H9 (cell line): ENCODE data around the gene CFAP54. TPM values are rescaled to one million over a fixed set of nuclear protein-coding genes. Genes with fewer than 3 reads are reported as not detected.

Experiments used
- DNase-seq: peaks from one replicate; pipeline ENCODE4 v3.0.0-alpha.2; 2017
- H2AFZ ChIP-seq: one replicate; pipeline ENCODE4 v1.6.1; 2013; ENCODE audit warnings: mild to moderate bottlenecking, low read length, control low read depth, moderate library complexity
- H2AK5ac ChIP-seq: 2 replicates; pipeline ENCODE4 v1.6.1; 2013; ENCODE audit warnings: low read length, control low read depth, mixed read lengths; ENCODE audit not compliant: insufficient read length
- H2BK120ac ChIP-seq: one replicate; pipeline ENCODE4 v1.6.1; 2013; ENCODE audit warnings: low read depth, mild to moderate bottlenecking, low read length, control low read depth, inconsistent platforms; ENCODE audit not compliant: poor library complexity, severe bottlenecking
- H2BK12ac ChIP-seq: 2 replicates; pipeline ENCODE4 v1.6.1; 2013; ENCODE audit warnings: low read length, control low read depth, mixed read lengths, low read depth; ENCODE audit not compliant: insufficient read length
- H2BK15ac ChIP-seq: 2 replicates; pipeline ENCODE4 v1.6.1; 2013; ENCODE audit warnings: low read depth, low read length, control low read depth
- H2BK20ac ChIP-seq: one replicate; pipeline ENCODE4 v1.6.1; 2013; ENCODE audit warnings: low read depth, mild to moderate bottlenecking, low read length, control low read depth, inconsistent platforms; ENCODE audit not compliant: poor library complexity, severe bottlenecking
- H2BK5ac ChIP-seq: 2 replicates; pipeline ENCODE4 v1.6.1; 2013; ENCODE audit warnings: low read length, control low read depth, mixed read lengths; ENCODE audit not compliant: insufficient read length
- H3K14ac ChIP-seq: 2 replicates; pipeline ENCODE4 v1.6.1; 2013; ENCODE audit warnings: low read length, control low read depth; ENCODE audit not compliant: insufficient read depth
- H3K18ac ChIP-seq: 2 replicates; pipeline ENCODE4 v1.6.1; 2013; ENCODE audit warnings: low read depth, mild to moderate bottlenecking, mixed read lengths, low read length, control low read depth; ENCODE audit not compliant: insufficient read length
- H3K23ac ChIP-seq: 2 replicates; pipeline ENCODE4 v1.6.1; 2013; ENCODE audit warnings: low read length, control low read depth, mixed read lengths, low read depth; ENCODE audit not compliant: insufficient read length
- H3K23me2 ChIP-seq: 2 replicates; pipeline ENCODE4 v1.6.1; 2013; ENCODE audit warnings: low read depth, mild to moderate bottlenecking, mixed read lengths, low read length, control low read depth; ENCODE audit not compliant: insufficient read length, poor library complexity, severe bottlenecking
- H3K27ac ChIP-seq: 2 replicates; pipeline ENCODE4 v1.5.1; 2013; ENCODE audit warnings: low read length, control low read depth, mixed read lengths, low read depth; ENCODE audit not compliant: insufficient read length
- H3K27me3 ChIP-seq: 2 replicates; pipeline ENCODE4 v1.6.1; 2013; ENCODE audit warnings: low read length, control low read depth, inconsistent platforms; ENCODE audit not compliant: insufficient read depth
- H3K4ac ChIP-seq: 2 replicates; pipeline ENCODE4 v1.6.1; 2013; ENCODE audit warnings: low read depth, mild to moderate bottlenecking, control low read depth, inconsistent platforms, low read length, moderate library complexity
- H3K4me1 ChIP-seq: 2 replicates; pipeline ENCODE4 v1.6.1; 2013; ENCODE audit warnings: low read length, control low read depth, inconsistent platforms; ENCODE audit not compliant: insufficient read depth
- H3K4me2 ChIP-seq: 2 replicates; pipeline ENCODE4 v1.6.1; 2013; ENCODE audit warnings: low read length, control low read depth, mixed read lengths; ENCODE audit not compliant: insufficient read length, insufficient read depth
- H3K56ac ChIP-seq: 2 replicates; pipeline ENCODE4 v1.6.1; 2013; ENCODE audit warnings: low read depth, mild to moderate bottlenecking, mixed read lengths, low read length, control low read depth; ENCODE audit not compliant: insufficient read length
- H3K79me1 ChIP-seq: 2 replicates; pipeline ENCODE4 v1.6.1; 2013; ENCODE audit warnings: low read depth, mild to moderate bottlenecking, moderate library complexity, low read length, control low read depth, inconsistent platforms; ENCODE audit not compliant: insufficient read depth, poor library complexity, severe bottlenecking
- H3K79me2 ChIP-seq: 2 replicates; pipeline ENCODE4 v1.6.1; 2013; ENCODE audit warnings: low read length, control low read depth, inconsistent platforms; ENCODE audit not compliant: insufficient read depth
- H3K9ac ChIP-seq: 2 replicates; pipeline ENCODE4 v1.6.1; 2013; ENCODE audit warnings: low read length, control low read depth, mixed read lengths; ENCODE audit not compliant: insufficient read length; ENCODE audit errors: extremely low read depth
- H3K9me3 ChIP-seq: one replicate; pipeline ENCODE4 v1.6.1; 2013; ENCODE audit warnings: low read depth, low read length, inconsistent platforms; ENCODE audit not compliant: control insufficient read depth
- H3T11ph ChIP-seq: one replicate; pipeline ENCODE4 v1.6.1; 2013; ENCODE audit warnings: mild to moderate bottlenecking, low read length, control low read depth, inconsistent platforms
- H4K20me1 ChIP-seq: one replicate; pipeline ENCODE4 v1.6.1; 2013; ENCODE audit not compliant: control insufficient read depth, insufficient read length, insufficient read depth
- H4K5ac ChIP-seq: 2 replicates; pipeline ENCODE4 v1.6.1; 2013; ENCODE audit warnings: low read depth, mild to moderate bottlenecking, mixed read lengths, low read length, control low read depth; ENCODE audit not compliant: insufficient read length
- H4K8ac ChIP-seq: replicated peaks from 2 replicates; pipeline ENCODE4 v1.6.1; 2013; ENCODE audit warnings: low read length, control low read depth, mixed read lengths, low read depth; ENCODE audit not compliant: insufficient read length
- H4K91ac ChIP-seq: 2 replicates; pipeline ENCODE4 v1.6.1; 2013; ENCODE audit warnings: low read depth, mild to moderate bottlenecking, moderate library complexity, mixed read lengths, low read length, control low read depth; ENCODE audit not compliant: insufficient read length
- H3K27ac Mint-ChIP-seq, 3 experiments: 2 replicates in 2 of 3; 3 replicates in 1 of 3; pipeline ENCODE4 v1.8.0; 2020 to 2021; ENCODE audit warnings: mixed read lengths in 3 of 3, mild to moderate bottlenecking in 1 of 3, moderate library complexity in 1 of 3
- H3K27me3 Mint-ChIP-seq: 2 replicates; pipeline ENCODE4 v1.8.0; 2021; ENCODE audit warnings: low read depth, mild to moderate bottlenecking, moderate library complexity, mixed read lengths
- H3K36me3 Mint-ChIP-seq, 3 experiments: 2 replicates in 2 of 3; 3 replicates in 1 of 3; pipeline ENCODE4 v1.8.0; 2020 to 2021; ENCODE audit warnings: low read depth in 3 of 3, mixed read lengths in 3 of 3; ENCODE audit not compliant: insufficient read depth in 1 of 3
- H3K4me1 Mint-ChIP-seq, 2 experiments: 2 replicates each; pipeline ENCODE4 v1.8.0; 2020; ENCODE audit warnings: mixed read lengths in 2 of 2
- H3K4me3 Mint-ChIP-seq, 2 experiments: 2 replicates in 1 of 2; 3 replicates in 1 of 2; pipeline ENCODE4 v1.8.0; 2020 to 2021; ENCODE audit warnings: mild to moderate bottlenecking in 2 of 2, mixed read lengths in 2 of 2, moderate library complexity in 1 of 2
- H3K9me3 Mint-ChIP-seq, 2 experiments: 2 replicates in 1 of 2; 3 replicates in 1 of 2; pipeline ENCODE4 v1.8.0; 2020; ENCODE audit warnings: mild to moderate bottlenecking in 2 of 2, mixed read lengths in 2 of 2, moderate library complexity in 1 of 2
- WGBS: extraction: QIAGEN DNeasy Blood & Tissue Kit; methylation state at CpG from one replicate; pipeline ENCODE4 v1.1.7; 2013; ENCODE audit warnings: missing lambda C conversion rate, low lambda C conversion rate, mixed read lengths; ENCODE audit not compliant: insufficient read length; ENCODE audit errors: extremely low coverage; 5-methylcytosine and 5-hydroxymethylcytosine counted together
- total RNA-seq: library from RNA; stranded (reverse); gene quantifications from 2 replicates; pipeline ENCODE4 v1.2.1, GENCODE V29; 2021
- TF ChIP-seq, protein P1 (sequence below): fragments of 200-600 bp; sonication (generic); conservative IDR thresholded peaks from 3 replicates; pipeline ENCODE4 v1.8.0; 2021; ENCODE audit warnings: antibody characterized with exemption, mild to moderate bottlenecking

The CFAP54 gene
- total RNA-seq, 1 experiment from 2014 or later, result 0.24 TPM

DNA sequence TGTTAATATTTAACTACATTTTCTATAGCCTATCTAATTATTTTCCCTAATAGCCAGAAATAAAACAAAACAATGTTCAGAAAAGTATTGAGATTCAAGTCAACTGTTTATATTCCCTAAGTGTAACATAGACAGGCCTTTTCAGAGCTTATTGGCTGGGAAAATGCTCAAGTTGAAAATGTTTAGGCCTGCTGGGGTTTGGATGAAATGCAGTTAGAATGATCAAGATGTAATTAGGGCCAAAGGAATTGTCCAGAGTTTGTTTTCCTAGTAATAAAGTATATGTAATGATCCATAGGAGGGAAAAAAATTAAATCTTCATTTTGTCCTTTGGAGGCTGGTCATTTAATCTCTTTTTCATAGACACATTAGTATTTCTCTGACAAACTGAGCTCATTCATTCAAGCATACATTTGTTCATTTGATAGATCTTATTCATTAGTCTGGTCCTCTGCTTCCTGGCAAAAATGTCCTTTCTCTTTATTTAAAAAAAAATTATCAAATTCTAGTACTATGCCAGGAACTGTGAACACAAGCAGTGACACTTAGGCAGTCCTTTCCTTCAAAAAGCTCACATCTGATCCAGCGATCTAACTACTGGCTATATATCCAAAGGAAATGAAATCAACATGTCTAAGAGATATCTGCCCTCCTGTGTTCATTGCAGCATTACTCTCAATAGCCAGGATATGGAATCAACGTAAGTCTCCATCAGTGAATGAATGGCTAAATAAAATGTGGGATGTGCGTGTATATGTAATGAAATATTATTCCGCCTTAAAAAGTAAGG lies 377.6 kb downstream of the CFAP54 start:
- Histone ChIP-seq H3K79me2 (no peaks in the 10 kb centered on the region), H2AK5ac (no peak overlapping the region), H3K23me2 (no peaks in the 10 kb centered on the region), H3K4me1 (no peaks in the 10 kb centered on the region), H3K23ac (no peak overlapping the region), H3K18ac (no peak overlapping the region), H4K20me1 (no peaks in the 10 kb centered on the region), H2BK5ac (no peak overlapping the region), H2BK12ac (no peak overlapping the region), H4K5ac (no peak overlapping the region), H2AFZ (no peak overlapping the region), H2BK120ac (no peak overlapping the region), H3K56ac (no peak overlapping the region), H3T11ph (no peak overlapping the region), H3K4me2 (no peak overlapping the region), H3K79me1 (no peaks in the 10 kb centered on the region), H3K27ac (no peak overlapping the region), H2BK20ac (no peak overlapping the region), H3K4ac (no peak overlapping the region), H3K9me3 (no peaks in the 10 kb centered on the region), H2BK15ac (no peak overlapping the region), H3K14ac (no peak overlapping the region), H3K27me3 (no peaks in the 10 kb centered on the region), H4K8ac (no peak overlapping the region), H4K91ac (no peak overlapping the region), H3K9ac (no peak overlapping the region)
- TF ChIP-seq, protein P1, sequence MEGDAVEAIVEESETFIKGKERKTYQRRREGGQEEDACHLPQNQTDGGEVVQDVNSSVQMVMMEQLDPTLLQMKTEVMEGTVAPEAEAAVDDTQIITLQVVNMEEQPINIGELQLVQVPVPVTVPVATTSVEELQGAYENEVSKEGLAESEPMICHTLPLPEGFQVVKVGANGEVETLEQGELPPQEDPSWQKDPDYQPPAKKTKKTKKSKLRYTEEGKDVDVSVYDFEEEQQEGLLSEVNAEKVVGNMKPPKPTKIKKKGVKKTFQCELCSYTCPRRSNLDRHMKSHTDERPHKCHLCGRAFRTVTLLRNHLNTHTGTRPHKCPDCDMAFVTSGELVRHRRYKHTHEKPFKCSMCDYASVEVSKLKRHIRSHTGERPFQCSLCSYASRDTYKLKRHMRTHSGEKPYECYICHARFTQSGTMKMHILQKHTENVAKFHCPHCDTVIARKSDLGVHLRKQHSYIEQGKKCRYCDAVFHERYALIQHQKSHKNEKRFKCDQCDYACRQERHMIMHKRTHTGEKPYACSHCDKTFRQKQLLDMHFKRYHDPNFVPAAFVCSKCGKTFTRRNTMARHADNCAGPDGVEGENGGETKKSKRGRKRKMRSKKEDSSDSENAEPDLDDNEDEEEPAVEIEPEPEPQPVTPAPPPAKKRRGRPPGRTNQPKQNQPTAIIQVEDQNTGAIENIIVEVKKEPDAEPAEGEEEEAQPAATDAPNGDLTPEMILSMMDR, result no peak
- no peak overlapping the region for H3K27ac Mint-ChIP-seq
- no peak for DNase-seq
- no peaks in the 10 kb centered on the region for H3K9me3 Mint-ChIP-seq
- no peak overlapping the region for H3K4me3 Mint-ChIP-seq
- H3K4me1 Mint-ChIP-seq, result peaks cover 7 to 8% of the 10 kb centered on the region in 2 experiments
- no peaks in the 10 kb centered on the region for H3K27me3 Mint-ChIP-seq
- no CpG with 5 or more reads among the region's 4 CpGs for WGBS
- H3K36me3 Mint-ChIP-seq, result no peaks in the 10 kb centered on the region
